GM21526 (cell line): ENCODE results near the gene NPTXR.

Source experiments
- ATAC-seq: cut with Tn5 transposase; IDR thresholded peaks from one replicate; pipeline ENCODE4 v1.9.1; 2021; ENCODE audit warnings: moderate library complexity; ENCODE audit not compliant: unreplicated experiment, low FRiP score

Gene NPTXR

GRCh38 chr22:38869663-38870062 lies 25.8 kb upstream of the NPTXR start:
- no peak for ATAC-seq

- ATAC-seq, result no peak
Observed at GRCh38 chr22:38868886-38869381, 25.1 kb upstream of the NPTXR start.

- ATAC-seq, result no peak
Observed at GRCh38 chr22:38868286-38868721, 24.5 kb upstream of the NPTXR start.

- ATAC-seq, result no peak
Observed at GRCh38 chr22:38867471-38868285, 23.9 kb upstream of the NPTXR start.

- ATAC-seq, result no peak
Observed at GRCh38 chr22:38867124-38867455, 23.3 kb upstream of the NPTXR start.

GRCh38 chr22:38866399-38867123 lies 22.7 kb upstream of the NPTXR start:
- no peak for ATAC-seq

- no peak for ATAC-seq
Observed at GRCh38 chr22:38866024-38866398, 22.2 kb upstream of the NPTXR start.

GRCh38 chr22:38865201-38866023 lies 21.6 kb upstream of the NPTXR start:
- no peak for ATAC-seq

GRCh38 chr22:38864361-38865191 lies 20.7 kb upstream of the NPTXR start:
- no peak for ATAC-seq

- no peak for ATAC-seq
Observed at GRCh38 chr22:38863531-38864131, 19.8 kb upstream of the NPTXR start.

GRCh38 chr22:38862375-38863329 lies 18.8 kb upstream of the NPTXR start:
- ATAC-seq, result no peak

GRCh38 chr22:38861927-38862326 lies 18.1 kb upstream of the NPTXR start:
- no peak for ATAC-seq

- no peak for ATAC-seq
Observed at GRCh38 chr22:38861170-38861876, 17.5 kb upstream of the NPTXR start.

- no peak for ATAC-seq
Observed at GRCh38 chr22:38860283-38861169, 16.7 kb upstream of the NPTXR start.

GRCh38 chr22:38859581-38860282 lies 15.9 kb upstream of the NPTXR start:
- ATAC-seq, result no peak

- ATAC-seq, result no peak
Observed at GRCh38 chr22:38858492-38858891, 14.7 kb upstream of the NPTXR start.
